C4-2B (cell line): ENCODE results near the gene MCCD1.
"Not testable (repeated sequence)": the region's sequence is repeated elsewhere in the genome, so short reads cannot be mapped to it uniquely, and the experiment has no call there.

Experiments used
- H3K27ac ChIP-seq: fragments of 450-650 bp; 2 replicates; pipeline ENCODE4 v1.5.1; 2017
- ZFX ChIP-seq: fragments of 450-650 bp; IDR thresholded peaks from 2 replicates; pipeline ENCODE4 v1.6.1; 2017
- TF ChIP-seq, protein P1 (sequence below): fragments of 450-650 bp; conservative IDR thresholded peaks from 2 replicates; pipeline ENCODE4 v1.5.1; 2017; ENCODE audit warnings: mild to moderate bottlenecking

Gene MCCD1

GRCh38 chr6:31502586-31502985 lies 26.2 kb upstream of the MCCD1 start:
- H3K27ac ChIP-seq = no peak overlapping the region
- TF ChIP-seq ZFX = no peak
- TF ChIP-seq, protein P1, sequence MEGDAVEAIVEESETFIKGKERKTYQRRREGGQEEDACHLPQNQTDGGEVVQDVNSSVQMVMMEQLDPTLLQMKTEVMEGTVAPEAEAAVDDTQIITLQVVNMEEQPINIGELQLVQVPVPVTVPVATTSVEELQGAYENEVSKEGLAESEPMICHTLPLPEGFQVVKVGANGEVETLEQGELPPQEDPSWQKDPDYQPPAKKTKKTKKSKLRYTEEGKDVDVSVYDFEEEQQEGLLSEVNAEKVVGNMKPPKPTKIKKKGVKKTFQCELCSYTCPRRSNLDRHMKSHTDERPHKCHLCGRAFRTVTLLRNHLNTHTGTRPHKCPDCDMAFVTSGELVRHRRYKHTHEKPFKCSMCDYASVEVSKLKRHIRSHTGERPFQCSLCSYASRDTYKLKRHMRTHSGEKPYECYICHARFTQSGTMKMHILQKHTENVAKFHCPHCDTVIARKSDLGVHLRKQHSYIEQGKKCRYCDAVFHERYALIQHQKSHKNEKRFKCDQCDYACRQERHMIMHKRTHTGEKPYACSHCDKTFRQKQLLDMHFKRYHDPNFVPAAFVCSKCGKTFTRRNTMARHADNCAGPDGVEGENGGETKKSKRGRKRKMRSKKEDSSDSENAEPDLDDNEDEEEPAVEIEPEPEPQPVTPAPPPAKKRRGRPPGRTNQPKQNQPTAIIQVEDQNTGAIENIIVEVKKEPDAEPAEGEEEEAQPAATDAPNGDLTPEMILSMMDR = no peak

- not testable (repeated sequence) for H3K27ac ChIP-seq
These were observed 19.7 kb upstream of the MCCD1 start for GRCh38 chr6:31509036-31509435.

DNA sequence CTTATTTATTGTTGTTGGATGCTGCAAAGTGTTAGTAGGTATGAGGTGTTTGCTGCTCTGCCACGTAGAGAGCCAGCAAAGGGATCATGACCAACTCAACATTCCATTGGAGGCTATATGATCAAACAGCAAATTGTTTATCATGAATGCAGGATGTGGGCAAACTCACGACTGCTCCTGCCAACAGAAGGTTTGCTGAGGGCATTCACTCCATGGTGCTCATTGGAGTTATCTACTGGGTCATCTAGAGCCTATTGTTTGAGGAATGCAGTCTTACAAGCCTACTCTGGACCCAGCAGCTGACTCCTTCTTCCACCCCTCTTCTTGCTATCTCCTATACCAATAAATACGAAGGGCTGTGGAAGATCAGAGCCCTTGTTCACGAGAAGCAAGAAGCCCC lies 18.8 kb upstream of the MCCD1 start:
- no peak overlapping the region for H3K27ac ChIP-seq
- no peak for TF ChIP-seq ZFX
- TF ChIP-seq, protein P1 = no peak

- no peak for TF ChIP-seq ZFX
- TF ChIP-seq, protein P1 = no peak
- H3K27ac ChIP-seq = no peak overlapping the region
These were observed 15.2 kb upstream of the MCCD1 start for GRCh38 chr6:31513456-31514165.

GRCh38 chr6:31521835-31522234 lies 6.9 kb upstream of the MCCD1 start:
- H3K27ac ChIP-seq = no peak overlapping the region
- TF ChIP-seq ZFX = no peak
- TF ChIP-seq, protein P1 = no peak

- TF ChIP-seq ZFX = no peak
- TF ChIP-seq, protein P1 = no peak
- H3K27ac ChIP-seq = no peak overlapping the region
These were observed 3.2 kb upstream of the MCCD1 start for GRCh38 chr6:31525553-31525931.

DNA sequence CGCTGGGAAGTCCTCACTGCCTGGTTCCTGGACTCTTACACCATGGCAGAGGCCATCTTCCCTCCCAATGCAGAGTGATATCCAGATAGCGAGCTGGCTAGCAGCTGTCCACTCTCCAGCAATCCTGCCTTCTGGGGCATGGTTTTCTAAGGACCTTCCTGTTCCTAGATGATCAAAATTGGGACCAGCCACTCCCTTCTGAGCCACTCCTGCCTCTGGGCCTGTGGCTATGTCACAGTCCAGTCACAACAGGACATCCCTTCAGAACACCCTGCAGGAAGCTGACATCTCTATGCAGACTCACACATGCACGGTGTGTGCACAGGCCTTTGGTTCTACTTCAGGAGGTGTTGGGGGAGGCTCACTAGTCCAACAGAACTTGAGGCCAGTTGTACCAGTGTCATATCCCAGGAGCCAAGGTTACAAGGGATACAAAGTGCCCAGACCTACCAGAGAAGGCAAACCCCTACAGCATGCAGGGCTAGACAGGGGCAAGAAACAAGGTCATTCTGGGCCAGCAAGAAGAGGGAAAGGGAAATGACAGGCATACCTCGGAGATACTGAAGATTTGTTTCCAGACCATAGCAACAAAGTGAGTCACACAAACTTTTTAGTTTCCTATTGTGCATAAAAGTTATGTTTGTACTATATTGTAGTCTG lies 2.7 kb upstream of the MCCD1 start:
- no peak overlapping the region for H3K27ac ChIP-seq
- no peak for TF ChIP-seq ZFX
- TF ChIP-seq, protein P1 = no peak
